Stimulated activated CD8-positive, alpha-beta memory T cell treated with anti-CD3 and anti-CD28 coated beads, Interleukin-7, amount 100 ng/mL, for 4 hours (primary cell): ENCODE measurements around the gene JUP.
"Not testable (repeated sequence)": the region's sequence is repeated elsewhere in the genome, so short reads cannot be mapped to it uniquely, and the experiment has no call there.

Experiments used
- DNase-seq, 2 donors: peaks; one replicate each; pipeline ENCODE4 v3.0.0-alpha.2; 2020; ENCODE audit warnings: low read depth in 2 of 2

Gene JUP

DNA sequence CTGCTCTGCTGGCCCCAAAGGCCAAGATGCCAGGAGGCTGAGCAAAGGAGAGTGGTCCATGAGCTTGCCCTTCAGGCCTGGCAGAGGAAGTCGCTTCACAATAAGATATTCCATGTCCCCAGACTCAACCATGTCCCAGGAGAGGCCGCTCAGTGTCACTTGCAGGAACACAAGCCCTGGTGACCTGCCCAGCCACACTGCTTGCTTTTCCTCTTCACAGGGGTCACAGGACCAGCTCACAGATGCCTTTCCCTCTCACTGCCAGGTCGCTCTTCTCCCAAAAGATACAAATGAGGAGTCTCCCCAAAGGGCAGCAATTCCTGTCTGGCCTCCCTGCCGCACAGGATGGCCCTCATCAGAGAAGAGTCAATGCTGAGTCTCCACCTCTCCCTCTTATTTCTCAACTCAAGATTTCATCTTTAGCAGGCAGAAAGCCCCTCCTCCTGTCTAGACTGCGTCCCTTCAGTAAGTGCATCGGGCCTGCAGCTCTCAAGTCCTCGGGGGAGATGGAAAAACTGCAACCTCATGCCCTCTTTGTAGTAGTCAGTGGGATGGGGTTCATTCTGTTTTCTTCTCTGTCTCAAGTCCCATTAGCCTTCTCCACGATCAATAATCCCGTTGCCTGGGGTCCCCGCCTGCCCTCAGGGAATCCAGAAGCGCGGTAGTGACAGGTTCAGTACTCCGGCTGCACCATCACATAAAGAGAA, 5.0 kb downstream of the JUP start:
- DNase-seq, result no peak

DNA sequence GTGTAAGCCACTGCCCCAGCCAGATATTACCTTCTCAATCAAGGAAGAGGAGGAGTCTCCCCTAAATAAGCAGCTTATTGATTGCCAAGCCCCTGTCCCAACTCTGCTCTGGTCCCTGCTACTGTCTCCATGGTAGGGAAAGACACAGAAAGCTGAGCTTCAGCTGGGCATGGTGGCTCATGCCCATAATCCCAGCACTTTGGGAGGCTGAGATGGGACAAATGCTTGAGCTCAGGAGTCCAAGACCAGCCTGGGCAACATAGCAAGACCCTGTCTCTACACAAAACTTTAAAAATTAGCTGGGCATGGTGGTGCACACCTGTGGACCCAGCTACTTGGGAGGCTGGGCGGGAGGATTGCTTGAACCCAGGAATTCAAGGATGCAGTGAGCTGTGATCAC, 6.6 kb downstream of the JUP start:
- DNase-seq, result no peak

DNA sequence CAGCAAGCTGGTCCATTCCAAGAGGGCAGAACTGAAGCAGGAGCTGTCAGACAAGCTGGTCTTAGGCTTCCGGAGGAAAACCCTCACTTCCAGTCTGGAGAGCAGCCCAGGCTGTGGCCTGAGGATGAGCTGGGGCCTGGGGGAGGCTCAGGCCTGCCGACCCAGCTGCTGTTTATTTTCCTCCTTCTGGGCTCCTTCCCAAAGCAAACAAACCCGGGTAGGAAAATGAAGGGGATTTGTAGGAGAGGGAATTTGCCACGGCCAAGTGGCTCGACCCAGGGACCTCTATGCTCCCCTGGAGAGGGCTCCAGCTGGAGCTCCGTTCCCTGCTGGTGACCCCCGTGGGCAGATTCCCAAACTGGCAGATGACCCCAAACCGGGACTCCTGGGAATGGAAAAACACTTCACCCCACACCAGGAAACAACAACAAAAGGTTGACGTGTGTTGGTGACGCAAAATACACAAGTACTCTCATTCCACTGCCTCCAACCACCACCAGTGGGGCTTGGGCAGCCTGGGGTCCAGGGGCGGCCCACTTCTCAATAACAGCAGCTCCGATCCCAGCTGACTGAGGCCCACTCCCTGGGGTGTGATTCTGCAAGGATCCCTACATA, 8.8 kb downstream of the JUP start:
- DNase-seq, result no peak

DNA sequence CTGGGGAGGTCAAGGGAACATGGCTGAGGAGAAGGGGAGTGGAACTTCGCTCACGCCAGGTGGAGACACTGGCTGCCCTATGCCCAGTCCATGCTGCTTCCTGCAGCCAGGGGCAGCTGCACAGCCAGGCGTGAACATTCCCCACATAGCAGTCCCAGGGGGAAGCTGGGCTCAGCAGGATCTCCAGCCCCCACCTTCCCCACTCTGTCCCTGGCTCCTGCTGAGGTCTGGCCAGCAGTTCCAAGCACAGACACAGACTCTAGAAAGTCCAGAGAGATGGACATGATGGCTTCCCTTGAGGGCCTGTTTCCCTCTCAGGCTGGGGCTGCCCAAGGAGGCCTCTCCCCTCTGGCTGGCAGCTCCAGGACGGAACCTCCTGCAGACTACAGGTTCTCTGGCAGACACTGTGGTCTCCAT, 9.3 kb downstream of the JUP start:
- no peak for DNase-seq

DNA sequence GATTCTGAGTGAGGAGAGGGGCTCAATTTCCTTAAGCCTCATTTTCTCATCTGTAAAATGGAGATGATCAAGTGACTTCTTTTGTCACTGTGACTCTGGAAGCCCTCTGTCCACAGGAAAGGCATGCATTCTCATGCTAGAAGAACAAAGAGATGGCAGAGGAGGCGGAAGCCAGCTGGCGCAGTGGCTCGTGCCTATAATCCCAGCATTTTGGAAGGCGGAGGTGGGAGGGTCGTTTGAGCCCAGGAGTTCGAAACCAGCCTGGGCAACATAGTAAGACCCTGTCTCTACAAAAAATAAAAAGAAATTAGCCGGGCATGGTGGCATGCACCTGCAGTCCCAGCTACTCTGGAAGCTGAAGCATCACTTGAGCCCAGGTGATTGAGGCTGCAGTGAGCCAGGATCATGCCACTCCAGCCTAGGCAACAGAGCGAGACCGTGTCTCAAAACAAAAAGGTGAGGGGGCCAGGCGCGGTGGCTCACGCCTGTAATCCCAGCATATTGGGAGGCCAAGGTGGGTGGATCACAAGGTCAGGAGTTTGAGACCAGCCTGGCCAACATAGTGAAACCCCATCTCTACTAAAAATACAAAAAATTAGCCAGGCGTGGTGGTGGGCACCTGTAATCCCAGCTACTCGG, 10.1 kb downstream of the JUP start:
- DNase-seq, result not testable (repeated sequence)

DNA sequence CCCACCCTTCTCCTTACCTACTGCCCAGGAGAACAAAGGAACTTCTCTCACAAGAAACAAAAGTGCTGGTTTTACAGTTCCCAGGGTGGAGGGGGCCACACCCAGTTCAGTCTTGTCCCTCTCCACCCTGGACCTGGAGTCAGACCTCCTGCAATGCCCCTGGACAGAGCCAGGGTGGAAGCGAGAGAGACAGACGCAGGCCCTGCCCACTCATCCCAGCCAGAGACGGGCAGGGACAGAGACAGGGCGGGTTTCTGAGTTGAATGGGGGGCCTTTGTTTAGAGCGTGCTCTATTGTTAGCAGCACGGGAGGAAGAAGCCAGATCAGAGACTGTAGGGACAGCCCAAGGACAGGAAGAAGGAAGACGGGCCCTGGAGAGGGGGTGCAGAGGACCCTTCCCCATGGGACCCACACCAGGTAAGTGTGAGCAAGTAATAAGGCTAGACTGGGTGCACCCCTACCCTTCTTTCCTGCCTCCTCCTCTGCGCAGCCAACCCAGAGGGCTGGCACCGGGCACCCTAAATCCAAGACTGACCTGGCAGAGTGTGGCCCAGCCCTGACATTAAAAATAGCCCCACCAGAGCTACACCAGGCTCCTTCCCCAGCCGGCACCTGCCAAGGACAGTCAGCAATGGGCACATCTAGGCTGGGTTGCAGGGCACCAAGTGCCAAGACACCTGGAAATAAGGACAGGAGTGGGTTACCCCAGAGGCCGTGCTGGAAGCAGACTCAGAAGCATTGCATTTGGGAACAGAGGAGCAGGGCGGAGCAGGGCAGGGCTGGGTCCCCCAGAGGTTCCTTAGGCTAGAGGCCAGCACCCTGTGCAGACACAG, 10.9 kb downstream of the JUP start:
- no peak for DNase-seq

DNA sequence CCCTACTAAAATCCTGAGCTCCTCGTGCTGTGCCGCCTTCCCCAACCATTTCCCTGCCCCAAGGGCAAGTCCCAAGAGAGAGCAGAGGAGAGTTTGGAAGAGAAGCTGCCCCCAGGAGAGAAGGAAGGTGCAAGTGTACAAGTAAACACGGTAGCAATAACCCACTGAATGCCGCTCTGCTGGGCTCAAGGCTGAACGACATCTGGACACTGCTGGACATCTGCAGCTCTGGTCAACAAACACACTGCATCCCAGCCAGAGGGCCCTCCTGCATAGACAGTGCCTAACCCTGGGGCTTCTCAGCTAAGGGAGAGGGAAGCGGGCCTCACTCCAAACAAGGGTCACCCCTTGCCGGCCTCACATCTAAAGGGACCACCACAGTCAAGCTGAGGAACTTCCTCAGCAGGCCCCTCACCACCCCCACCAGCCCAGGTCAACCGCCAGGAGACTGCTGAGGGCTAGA, 12.7 kb downstream of the JUP start:
- DNase-seq, result no peak

DNA sequence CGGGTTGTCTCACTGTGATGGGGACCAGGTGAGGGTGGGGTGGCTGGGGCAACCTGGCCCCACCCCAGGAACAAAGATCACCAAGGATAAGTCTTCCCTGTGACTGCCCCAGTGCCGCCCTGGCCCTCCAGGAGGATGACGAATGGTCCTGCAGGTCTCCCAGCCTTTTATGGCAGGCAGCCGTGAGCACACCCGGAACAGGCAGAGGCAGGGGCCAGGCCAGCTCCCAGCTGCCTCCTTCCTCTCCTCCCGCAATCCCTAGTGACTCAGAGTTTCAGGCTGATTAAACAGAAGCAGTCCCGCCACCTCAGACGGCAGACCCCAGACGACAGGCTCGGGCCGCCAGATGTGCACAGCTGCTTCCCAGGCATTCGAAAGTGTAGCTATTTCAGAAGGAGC, 13.3 kb downstream of the JUP start:
- DNase-seq, result no peak

DNA sequence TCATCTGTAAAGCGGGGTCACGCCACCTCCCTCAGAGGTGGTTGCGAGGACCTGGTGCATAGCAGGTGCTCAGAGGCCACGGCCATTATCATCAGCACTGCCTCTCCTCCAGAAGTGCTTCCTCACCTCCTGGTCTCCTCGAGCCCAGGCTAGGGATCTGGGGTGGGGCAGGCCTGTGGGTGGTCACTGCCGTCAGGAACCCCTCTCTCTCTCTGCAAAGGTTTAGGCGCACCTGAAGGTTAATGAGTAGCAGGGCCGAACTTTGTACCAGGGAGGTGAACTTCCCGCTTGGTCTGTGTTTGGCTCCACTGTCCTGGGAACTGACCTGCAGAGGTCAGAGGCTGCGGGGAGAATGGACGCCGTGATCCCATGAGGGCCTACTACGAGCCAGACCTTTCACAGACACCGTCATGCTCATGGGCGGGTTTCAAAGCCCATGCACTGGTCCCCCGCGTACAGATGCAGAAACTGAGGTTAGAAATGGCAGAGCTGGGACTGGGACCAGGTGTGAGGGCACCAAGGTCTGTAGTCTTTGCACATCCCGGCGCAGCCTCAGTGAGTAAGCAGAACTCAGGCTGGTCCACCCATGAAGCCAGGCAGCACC, 13.8 kb downstream of the JUP start:
- DNase-seq, result no peak

DNA sequence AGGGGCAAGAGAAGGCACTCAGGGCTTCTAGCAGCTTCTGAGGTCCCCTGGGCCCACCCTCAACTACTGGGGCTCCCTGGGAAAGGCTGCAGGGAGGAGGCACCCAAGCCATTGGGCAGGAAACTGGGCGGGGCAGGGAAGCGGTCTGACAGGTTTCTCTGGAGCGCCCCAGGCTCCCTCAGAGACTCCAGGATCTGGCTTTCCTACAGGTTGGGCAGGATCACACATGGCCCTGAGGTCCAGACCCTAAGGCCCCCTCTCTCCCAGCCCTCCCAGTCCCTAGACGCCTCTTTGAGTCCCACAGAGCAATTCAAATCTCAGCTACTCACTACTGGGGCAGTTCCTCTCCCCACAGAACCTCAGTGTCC, 14.3 kb downstream of the JUP start:
- DNase-seq, result no peak

DNA sequence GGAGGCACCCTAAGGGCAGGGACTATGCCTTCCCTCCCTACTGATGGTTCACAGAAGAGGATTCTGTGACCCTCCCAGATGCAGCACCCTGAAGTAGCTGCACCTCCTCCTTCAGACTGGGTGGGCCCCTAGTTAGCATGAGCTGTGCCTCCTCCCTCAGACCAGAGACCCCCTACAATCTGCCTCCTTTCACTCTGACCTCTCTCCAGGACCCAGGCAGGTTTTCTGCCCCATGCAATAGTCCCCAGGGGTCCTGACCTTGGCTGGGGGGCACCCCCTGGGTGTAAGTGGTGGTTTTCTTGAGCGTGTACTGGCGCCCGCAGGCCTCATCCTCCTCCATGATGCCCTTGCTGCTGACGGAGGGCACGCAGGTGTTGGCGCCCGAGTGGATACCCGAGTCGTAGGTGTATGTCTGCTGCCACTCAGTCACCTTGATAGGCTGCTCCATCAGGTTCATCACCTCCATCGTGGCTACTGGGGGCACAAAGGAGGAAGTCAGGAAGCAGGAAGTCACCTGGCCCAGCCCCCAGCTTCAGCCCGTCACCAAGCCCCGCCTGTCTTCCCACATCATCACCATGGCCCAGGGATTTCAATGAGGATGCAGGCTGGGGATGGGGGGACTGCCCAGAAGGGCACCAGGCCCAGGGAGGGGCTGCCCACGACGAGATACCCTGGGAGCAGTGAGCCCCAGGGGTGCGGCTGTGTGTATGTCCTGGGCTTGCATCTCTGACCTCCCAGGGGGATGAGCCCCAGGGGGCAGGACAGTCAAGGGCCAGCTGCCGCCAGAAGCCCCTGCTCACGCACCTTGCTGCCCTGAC, 14.9 kb downstream of the JUP start:
- no peak for DNase-seq

DNA sequence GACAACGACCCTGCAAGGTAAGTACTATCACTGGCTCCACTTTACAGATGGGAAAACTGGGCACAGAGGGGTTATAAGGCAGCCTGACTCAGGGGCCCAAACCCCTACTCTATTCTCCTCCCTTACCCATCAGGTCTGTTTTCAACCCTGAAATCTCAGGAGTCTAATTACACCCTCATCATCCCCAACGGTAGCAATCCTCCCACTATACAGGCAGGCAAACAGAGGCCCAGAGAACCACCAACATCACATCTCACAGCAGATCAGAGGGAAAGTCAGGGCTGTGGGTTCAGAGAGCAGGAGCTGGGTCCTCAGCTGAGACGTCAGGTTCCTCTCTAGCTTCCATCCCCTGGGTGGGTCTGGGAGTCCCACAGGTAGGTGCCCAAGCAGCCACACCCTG, 16.5 kb downstream of the JUP start:
- no peak for DNase-seq

DNA sequence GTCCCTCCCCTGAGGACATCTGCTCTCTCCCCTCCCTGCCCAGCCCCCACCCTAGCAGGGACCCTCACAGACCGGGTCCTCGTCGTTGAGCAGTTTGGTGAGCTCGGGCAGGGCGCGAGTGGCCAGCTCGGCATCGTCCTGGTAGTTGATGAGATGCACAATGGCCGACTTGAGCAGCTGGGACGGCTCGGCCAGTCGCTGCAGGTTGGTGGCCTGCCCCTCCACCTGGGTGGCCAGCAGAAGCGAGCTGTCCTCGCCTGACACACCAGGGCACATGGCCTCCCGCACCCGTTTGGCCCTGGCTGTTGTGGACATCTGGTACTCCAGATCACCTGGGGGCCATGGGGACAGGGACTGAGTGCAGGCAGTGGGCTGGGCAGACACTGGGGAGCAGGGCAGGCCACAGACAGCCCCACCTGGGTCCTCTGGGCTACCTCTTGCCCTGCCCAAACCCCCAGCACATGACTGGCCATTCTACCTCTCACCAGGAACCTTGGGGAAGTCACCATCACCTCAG, 17.1 kb downstream of the JUP start:
- DNase-seq, result no peak

DNA sequence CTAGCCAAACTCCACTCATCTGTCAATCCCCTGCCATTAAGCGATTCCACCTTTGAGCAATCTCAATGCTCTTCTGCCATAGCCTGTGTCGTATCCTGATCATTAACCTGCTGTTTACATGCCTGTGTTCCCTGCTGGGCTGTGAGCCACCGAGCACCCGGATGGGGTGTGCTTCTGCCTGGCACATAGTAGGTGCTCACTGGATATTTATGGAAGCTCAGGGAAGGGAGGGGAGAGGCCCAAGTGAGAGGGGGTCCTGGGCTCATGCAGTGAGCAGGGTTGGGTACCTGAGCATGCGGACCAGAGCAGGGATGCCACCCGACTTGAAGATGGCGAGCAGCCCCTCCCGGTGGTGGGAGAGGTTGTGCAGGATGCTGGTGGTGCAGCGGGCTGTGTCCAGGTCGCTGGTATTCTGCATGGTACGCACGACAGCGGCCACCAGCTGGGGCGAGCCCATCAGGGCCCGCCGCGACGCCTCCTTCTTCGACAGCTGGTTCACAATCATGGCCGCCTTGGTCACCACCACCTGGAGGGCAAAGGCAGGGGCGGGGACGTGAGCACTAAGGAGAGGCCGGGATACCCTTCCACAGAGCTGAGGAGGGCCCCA, 17.7 kb downstream of the JUP start:
- DNase-seq, result no peak

DNA sequence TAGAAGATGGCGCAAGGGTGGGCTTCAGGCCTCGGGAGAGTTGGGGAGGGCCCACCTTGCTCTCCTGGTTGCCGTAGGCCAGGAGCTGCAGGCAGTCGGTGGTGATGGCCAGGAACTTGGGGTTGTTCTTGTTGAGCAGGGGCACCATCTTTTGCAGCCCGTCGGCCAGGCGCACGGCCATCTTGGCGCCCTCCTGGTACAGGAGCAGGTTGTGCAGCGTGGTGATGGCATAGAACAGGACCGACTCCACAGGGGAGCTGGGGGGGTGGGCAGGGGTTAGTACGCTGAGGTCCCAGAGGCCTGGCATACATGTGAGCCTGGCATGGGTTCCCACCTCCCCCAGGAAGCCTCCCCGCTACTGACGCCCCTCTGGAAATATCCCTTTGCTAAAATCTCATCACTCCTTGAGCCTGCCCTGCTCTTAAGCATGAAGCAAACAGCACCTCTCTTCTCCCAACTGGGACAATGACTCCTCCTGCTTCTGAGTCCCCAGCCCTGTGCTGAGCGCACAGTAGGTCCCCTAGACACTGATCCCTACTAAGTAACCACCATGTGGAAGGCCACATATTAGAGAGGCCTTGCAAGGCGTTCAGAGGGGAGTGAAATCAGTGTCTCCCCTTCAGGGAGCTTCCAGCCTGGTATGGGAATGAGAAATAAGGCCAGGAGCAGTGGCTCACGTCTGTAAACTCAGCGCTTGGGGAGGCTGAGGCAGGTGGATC, 19.0 kb downstream of the JUP start:
- no peak for DNase-seq

DNA sequence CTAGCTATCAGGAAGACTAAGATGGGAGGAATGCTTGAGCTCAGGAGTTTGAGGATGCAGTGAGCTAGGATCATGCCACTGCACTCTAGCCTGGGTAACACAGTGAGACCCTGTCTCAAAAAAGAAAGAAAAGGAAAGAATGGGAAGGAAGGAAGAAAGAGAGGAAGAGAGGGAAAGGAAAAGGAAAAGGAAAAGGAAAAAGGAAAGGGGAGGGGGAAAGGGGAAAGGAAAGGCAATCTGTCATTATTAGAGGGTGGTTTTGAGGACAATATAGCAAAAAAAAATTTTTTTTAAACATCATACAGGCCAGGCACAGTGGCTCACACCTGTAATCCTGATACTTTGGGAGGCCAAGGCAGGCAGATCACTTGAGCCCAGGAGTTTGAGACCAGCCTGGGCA, 20.4 kb downstream of the JUP start:
- DNase-seq, result no peak

DNA sequence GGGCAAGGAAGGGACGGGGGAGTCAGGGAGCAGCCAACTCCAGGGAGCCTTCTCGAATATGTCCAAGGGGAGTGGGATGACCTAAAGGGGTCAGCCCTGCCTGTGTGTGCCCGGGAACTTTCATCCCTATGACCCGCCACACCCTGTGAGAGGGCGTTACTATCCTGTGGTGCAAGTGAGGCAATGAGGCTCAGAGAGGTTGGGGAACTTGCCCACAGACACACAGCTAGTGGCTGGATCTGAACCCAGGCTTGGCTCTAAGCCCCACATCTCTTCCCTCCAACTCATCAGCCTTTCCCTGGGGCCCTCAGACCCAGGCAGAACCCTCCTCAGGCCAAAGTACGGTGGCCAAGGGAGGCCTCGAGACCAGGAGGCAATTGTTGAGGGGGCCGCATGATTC, 23.2 kb downstream of the JUP start:
- DNase-seq, result no peak

DNA sequence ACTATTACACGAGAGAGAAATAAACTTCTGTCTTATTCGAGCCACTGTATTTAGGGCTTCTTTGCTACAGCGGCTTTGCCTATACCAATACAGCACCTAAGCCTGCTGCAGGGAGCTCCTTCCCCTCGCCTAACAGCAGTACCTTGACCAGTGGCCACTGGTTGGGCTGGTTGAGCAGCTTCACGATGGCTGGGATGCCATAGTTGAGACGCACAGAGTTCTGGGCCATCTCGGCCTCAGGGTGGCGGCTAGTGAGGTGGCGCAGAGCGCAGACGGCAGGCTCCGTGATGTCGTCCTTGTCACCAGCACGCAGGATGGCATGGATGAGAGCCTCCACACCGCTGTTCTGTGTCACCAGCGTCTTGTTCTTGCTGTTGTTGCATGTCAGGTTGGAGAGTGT, 23.7 kb downstream of the JUP start:
- no peak for DNase-seq

DNA sequence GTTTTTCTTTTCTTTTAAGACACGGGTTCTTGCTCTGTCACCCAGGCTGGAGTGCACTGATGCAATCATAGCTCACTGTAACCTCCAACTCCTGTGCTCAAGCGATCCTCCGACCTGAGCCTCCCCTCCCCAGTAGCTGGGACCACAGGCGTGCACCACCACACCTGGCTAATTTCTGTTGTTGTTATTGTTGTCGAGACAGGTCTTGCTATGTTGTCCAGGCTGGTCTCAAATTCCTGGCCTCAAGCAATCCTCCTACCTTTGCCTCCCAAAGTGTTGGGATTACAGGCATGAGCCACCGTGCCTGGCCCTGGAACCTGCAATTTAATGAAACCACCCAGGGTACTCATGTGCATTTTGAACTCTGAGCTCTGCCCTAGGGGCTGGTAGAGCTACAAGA, 24.1 kb downstream of the JUP start:
- DNase-seq, result no peak

DNA sequence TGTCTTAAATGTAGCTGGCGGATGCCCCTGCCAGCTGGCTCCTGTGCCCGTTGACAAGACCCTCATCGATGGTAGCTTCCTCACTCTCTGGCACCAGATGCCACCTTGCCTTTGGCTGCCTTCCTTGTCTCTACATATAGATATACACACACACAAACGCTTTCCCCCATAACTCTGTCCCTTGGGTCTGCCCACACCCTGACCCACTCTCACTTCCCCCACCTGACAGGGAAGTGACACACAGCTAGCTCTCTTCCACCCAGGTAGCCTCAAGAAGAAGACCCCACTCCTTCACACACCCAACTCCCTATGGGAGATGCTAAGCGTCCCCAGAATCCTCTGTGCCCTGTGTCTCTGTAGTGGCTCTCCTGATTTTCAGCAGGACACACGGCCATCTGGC, 25.6 kb downstream of the JUP start:
- DNase-seq, result no peak
